Measurements from ENCODE around the gene LRMDA.

DNA sequence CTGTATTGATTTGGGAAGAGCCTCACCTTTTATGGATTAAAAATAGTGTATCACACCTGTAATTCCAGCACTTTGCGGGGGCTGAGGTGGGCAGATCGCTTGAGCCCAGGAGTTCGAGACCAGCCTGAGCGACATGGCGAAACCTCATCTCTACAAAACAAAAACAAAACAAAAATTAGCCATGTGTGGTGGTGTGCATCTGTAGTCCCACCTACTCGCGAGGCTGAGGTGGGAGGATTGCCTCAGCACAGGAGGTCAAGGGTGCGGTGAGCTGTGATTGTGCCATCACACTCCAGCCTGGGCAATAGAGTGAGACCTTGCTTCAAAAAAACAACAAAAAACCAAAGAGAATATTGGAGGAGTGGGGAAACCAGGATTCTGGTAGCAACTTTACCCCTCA, 79.6 kb downstream of the LRMDA start:
- TF ChIP-seq, protein P1, sequence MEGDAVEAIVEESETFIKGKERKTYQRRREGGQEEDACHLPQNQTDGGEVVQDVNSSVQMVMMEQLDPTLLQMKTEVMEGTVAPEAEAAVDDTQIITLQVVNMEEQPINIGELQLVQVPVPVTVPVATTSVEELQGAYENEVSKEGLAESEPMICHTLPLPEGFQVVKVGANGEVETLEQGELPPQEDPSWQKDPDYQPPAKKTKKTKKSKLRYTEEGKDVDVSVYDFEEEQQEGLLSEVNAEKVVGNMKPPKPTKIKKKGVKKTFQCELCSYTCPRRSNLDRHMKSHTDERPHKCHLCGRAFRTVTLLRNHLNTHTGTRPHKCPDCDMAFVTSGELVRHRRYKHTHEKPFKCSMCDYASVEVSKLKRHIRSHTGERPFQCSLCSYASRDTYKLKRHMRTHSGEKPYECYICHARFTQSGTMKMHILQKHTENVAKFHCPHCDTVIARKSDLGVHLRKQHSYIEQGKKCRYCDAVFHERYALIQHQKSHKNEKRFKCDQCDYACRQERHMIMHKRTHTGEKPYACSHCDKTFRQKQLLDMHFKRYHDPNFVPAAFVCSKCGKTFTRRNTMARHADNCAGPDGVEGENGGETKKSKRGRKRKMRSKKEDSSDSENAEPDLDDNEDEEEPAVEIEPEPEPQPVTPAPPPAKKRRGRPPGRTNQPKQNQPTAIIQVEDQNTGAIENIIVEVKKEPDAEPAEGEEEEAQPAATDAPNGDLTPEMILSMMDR (IDR thresholded peaks at IDR 0.05; ENCODE audit: borderline replicate concordance, extremely low read depth, low read length, poor library complexity, severe bottlenecking): no peak
- no peak for TF ChIP-seq EZH2 (IDR thresholded peaks at IDR 0.05; ENCODE audit: borderline replicate concordance, low read depth, low read length, severe bottlenecking)

All from DND-41 (cell line).